K562 (cell line): ENCODE measurements around the gene TIMP2. TPM values are rescaled to one million over a fixed set of nuclear protein-coding genes. Genes with fewer than 3 reads are reported as not detected.

ENCODE experiments used
- ATF1 ChIP-seq, 2 experiments: fragments of 450-650 bp in 1 of 2; IDR thresholded peaks; 2 replicates each; pipeline ENCODE4 v1.6.1; 2016; ENCODE audit warnings: missing compliant biosample characterization in 1 of 2, missing genetic modification characterization in 1 of 2
- FOXA3 ChIP-seq, 2 experiments: fragments of 450-650 bp in 1 of 2; sonication (generic) in 1 of 2; formaldehyde crosslinking; IDR thresholded peaks in 1 of 2; conservative IDR thresholded peaks in 1 of 2; 2 replicates each; pipeline versions ENCODE4 v1.4.0 to v1.8.0; 2020 to 2022; ENCODE audit warnings: mild to moderate bottlenecking in 2 of 2, missing genetic modification reagents in 1 of 2
- HMGN3 ChIP-seq: IDR thresholded peaks from 2 replicates; pipeline ENCODE4 v1.6.1; 2011; ENCODE audit warnings: borderline replicate concordance, low read depth, mild to moderate bottlenecking, mixed read lengths, low read length; ENCODE audit not compliant: insufficient read length; ENCODE audit errors: extremely low read depth
- HMGXB4 ChIP-seq: sonication (generic); formaldehyde crosslinking; IDR thresholded peaks from 2 replicates; pipeline ENCODE4 v1.8.1; 2023; ENCODE audit warnings: mild to moderate bottlenecking, missing genetic modification reagents
- NFE2L1 ChIP-seq: fragments of 450-650 bp; IDR thresholded peaks from 2 replicates; pipeline ENCODE4 v1.6.1; 2016; ENCODE audit warnings: missing genetic modification characterization, low read depth, mild to moderate bottlenecking, missing compliant biosample characterization, moderate library complexity, borderline replicate concordance
- NR2C2 ChIP-seq, 2 experiments: fragments of 200-800 bp in 1 of 2; sonication (Bioruptor generic) in 1 of 2; sonication (generic) in 1 of 2; formaldehyde crosslinking in 1 of 2; IDR thresholded peaks; 2 replicates each; pipeline versions ENCODE4 v1.6.1 to v1.8.0; 2016 to 2022; ENCODE audit warnings: mild to moderate bottlenecking in 1 of 2, missing compliant biosample characterization in 1 of 2, missing genetic modification characterization in 1 of 2, missing genetic modification reagents in 1 of 2
- NR2F6 ChIP-seq: fragments of 450-650 bp; formaldehyde crosslinking; IDR thresholded peaks from 2 replicates; pipeline ENCODE4 v1.4.0; 2020; ENCODE audit warnings: mild to moderate bottlenecking
- SMAD4 ChIP-seq: fragments of 250-450 bp; sonication (Bioruptor Pico); conservative IDR thresholded peaks from 2 replicates; pipeline ENCODE4 v1.8.0; 2021; ENCODE audit warnings: inconsistent platforms, mild to moderate bottlenecking, moderate library complexity
- STAT5A ChIP-seq: IDR thresholded peaks from 2 replicates; pipeline ENCODE4 v1.6.1; 2012; ENCODE audit warnings: low read length, inconsistent platforms, borderline replicate concordance
- TAL1 ChIP-seq: fragments of 450-650 bp; IDR thresholded peaks from 2 replicates; pipeline ENCODE4 v1.6.1; 2016; ENCODE audit warnings: mild to moderate bottlenecking
- TEAD4 ChIP-seq, 2 experiments: sonication (generic) in 1 of 2; formaldehyde crosslinking in 1 of 2; IDR thresholded peaks; 2 replicates each; pipeline versions ENCODE4 v1.6.1 to v1.8.0; 2012 to 2022; ENCODE audit warnings: borderline replicate concordance in 1 of 2, inconsistent platforms in 1 of 2, low read length in 1 of 2, mild to moderate bottlenecking in 1 of 2, missing genetic modification reagents in 1 of 2
- ZBTB9 ChIP-seq: fragments of 450-650 bp; formaldehyde crosslinking; IDR thresholded peaks from 2 replicates; pipeline ENCODE4 v1.4.0; 2020; ENCODE audit warnings: mild to moderate bottlenecking, moderate library complexity
- ZNF695 ChIP-seq: fragments of 450-650 bp; formaldehyde crosslinking; IDR thresholded peaks from 2 replicates; pipeline ENCODE4 v1.4.0; 2020; ENCODE audit warnings: mild to moderate bottlenecking, moderate library complexity
- polyA plus RNA-seq, 8 experiments: library from polyadenylated mRNA; depleted of rRNA in 4 of 8; stranded (reverse) in 5 of 8; unstranded in 3 of 8; fragments of >200 nt; fragmentation: Nextera tagmentation in 2 of 8; fragmentation: Illumina TruSeq in 1 of 8; extraction: Ambion mirVana in 2 of 8; extraction: Trizol in 1 of 8; gene quantifications; 2 replicates each; pipeline versions ENCODE4 v1.2.1 to v1.2.3, GENCODE V29; 2011 to 2014; ENCODE audit warnings: inconsistent platforms in 1 of 8, missing spikeins in 1 of 8
- total RNA-seq, 7 experiments: library from RNA; depleted of rRNA in 6 of 7; stranded (reverse); fragments of >200 nt in 6 of 7; fragmentation: Illumina TruSeq in 2 of 7; extraction: Trizol in 2 of 7; gene quantifications; 2 replicates each; pipeline versions ENCODE4 v1.2.1 to v1.2.3, GENCODE V29; 2011 to 2021; ENCODE audit warnings: low replicate concordance in 1 of 7
- TF ChIP-seq, protein P1 (sequence below): sonication (generic); IDR thresholded peaks from 2 replicates; pipeline ENCODE4 v1.6.1; 2016
- TF ChIP-seq, protein P2 (sequence below): fragments of 250-450 bp; sonication (Bioruptor Pico); IDR thresholded peaks from 2 replicates; pipeline ENCODE4 v1.5.0; 2021
- TF ChIP-seq, protein P3 (sequence below): sonication (generic); formaldehyde crosslinking; IDR thresholded peaks from 2 replicates; pipeline ENCODE4 v1.8.1; 2023; ENCODE audit warnings: missing genetic modification reagents, mild to moderate bottlenecking, borderline replicate concordance

Gene TIMP2
- total and polyA plus RNA-seq, 9 of the 15 experiments (the other 6 are each of a cell fraction or from before 2014, with no cell fraction given): 0.55 TPM; not detected in 8

GRCh38 chr17:78853926-78854394, 71.2 kb downstream of the TIMP2 start (continued):
- TF ChIP-seq NFE2L1 (tag) (no peak), ATF1 (CRISPR knock-in tag; IDR thresholded peaks at IDR 0.05) (no peak), ATF1 (tag; IDR thresholded peaks at IDR 0.05) (peak; percentile 39), ZNF695 (CRISPR knock-in tag) (no peak), NR2C2 (CRISPR knock-in tag; IDR thresholded peaks at IDR 0.05) (no peak), NR2C2 (tag; IDR thresholded peaks at IDR 0.05) (no peak), SMAD4 (CRISPR knock-in tag) (0 out of 2 replicates have a peak, but pooled peaks have one; percentile 39), STAT5A (peak; percentile 67), TAL1 (peak; percentile 88), HMGXB4 (CRISPR knock-in tag) (no peak), FOXA3 (CRISPR knock-in tag; conservative IDR thresholded peaks at IDR 0.05 in 1 of 2, IDR thresholded peaks at IDR 0.05 in 1 of 2) (peak in 1 of 2 experiments; percentile 68; a peak in 3 of 4 replicates), HMGN3 (peak; percentile 28), TEAD4 (IDR thresholded peaks at IDR 0.05; ENCODE audit: low read length) (peak; percentile 92), TEAD4 (CRISPR knock-in tag; IDR thresholded peaks at IDR 0.05; ENCODE audit: borderline replicate concordance) (no peak), NR2F6 (CRISPR knock-in tag) (no peak), ZBTB9 (CRISPR knock-in tag) (no peak)
- TF ChIP-seq, protein P1, sequence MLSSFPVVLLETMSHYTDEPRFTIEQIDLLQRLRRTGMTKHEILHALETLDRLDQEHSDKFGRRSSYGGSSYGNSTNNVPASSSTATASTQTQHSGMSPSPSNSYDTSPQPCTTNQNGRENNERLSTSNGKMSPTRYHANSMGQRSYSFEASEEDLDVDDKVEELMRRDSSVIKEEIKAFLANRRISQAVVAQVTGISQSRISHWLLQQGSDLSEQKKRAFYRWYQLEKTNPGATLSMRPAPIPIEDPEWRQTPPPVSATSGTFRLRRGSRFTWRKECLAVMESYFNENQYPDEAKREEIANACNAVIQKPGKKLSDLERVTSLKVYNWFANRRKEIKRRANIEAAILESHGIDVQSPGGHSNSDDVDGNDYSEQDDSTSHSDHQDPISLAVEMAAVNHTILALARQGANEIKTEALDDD: peak; percentile 78; the same call in 1 of the 2 replicates
- TF ChIP-seq, protein P2, sequence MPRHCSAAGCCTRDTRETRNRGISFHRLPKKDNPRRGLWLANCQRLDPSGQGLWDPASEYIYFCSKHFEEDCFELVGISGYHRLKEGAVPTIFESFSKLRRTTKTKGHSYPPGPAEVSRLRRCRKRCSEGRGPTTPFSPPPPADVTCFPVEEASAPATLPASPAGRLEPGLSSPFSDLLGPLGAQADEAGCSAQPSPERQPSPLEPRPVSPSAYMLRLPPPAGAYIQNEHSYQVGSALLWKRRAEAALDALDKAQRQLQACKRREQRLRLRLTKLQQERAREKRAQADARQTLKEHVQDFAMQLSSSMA (CRISPR knock-in tag): no peak
- TF ChIP-seq, protein P3, sequence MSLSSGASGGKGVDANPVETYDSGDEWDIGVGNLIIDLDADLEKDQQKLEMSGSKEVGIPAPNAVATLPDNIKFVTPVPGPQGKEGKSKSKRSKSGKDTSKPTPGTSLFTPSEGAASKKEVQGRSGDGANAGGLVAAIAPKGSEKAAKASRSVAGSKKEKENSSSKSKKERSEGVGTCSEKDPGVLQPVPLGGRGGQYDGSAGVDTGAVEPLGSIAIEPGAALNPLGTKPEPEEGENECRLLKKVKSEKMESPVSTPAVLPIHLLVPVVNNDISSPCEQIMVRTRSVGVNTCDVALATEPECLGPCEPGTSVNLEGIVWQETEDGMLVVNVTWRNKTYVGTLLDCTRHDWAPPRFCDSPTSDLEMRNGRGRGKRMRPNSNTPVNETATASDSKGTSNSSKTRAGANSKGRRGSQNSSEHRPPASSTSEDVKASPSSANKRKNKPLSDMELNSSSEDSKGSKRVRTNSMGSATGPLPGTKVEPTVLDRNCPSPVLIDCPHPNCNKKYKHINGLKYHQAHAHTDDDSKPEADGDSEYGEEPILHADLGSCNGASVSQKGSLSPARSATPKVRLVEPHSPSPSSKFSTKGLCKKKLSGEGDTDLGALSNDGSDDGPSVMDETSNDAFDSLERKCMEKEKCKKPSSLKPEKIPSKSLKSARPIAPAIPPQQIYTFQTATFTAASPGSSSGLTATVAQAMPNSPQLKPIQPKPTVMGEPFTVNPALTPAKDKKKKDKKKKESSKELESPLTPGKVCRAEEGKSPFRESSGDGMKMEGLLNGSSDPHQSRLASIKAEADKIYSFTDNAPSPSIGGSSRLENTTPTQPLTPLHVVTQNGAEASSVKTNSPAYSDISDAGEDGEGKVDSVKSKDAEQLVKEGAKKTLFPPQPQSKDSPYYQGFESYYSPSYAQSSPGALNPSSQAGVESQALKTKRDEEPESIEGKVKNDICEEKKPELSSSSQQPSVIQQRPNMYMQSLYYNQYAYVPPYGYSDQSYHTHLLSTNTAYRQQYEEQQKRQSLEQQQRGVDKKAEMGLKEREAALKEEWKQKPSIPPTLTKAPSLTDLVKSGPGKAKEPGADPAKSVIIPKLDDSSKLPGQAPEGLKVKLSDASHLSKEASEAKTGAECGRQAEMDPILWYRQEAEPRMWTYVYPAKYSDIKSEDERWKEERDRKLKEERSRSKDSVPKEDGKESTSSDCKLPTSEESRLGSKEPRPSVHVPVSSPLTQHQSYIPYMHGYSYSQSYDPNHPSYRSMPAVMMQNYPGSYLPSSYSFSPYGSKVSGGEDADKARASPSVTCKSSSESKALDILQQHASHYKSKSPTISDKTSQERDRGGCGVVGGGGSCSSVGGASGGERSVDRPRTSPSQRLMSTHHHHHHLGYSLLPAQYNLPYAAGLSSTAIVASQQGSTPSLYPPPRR (CRISPR knock-in tag): no peak
